Peyer's patch (tissue), 4 donors: ENCODE measurements around the gene CERK. TPM values are rescaled to one million over a fixed set of nuclear protein-coding genes. Genes with fewer than 3 reads are reported as not detected.
"Not testable (repeated sequence)": the region's sequence is repeated elsewhere in the genome, so short reads cannot be mapped to it uniquely, and the experiment has no call there.

Experiments used
- DNase-seq, 3 donors: peaks; one replicate each; pipeline ENCODE4 v3.0.0-alpha.2; 2017 to 2019
- H3K27ac ChIP-seq, 4 donors: fragments of 200-600 bp; sonication (generic); one replicate each; pipeline ENCODE4 v1.5.1; 2016 to 2019
- H3K27me3 ChIP-seq, 2 donors: fragments of 200-600 bp; sonication (generic); one replicate each; pipeline ENCODE4 v1.5.1; 2019
- H3K36me3 ChIP-seq, 3 donors: fragments of 200-600 bp; sonication (generic); one replicate each; pipeline ENCODE4 v1.5.1; 2016 to 2019
- H3K4me1 ChIP-seq, 4 donors: fragments of 200-600 bp; sonication (generic); one replicate each; pipeline ENCODE4 v1.5.1; 2016 to 2019
- H3K4me3 ChIP-seq, 4 donors: fragments of 200-600 bp; sonication (generic); 1 replicate in 3 of 4; 2 replicates in 1 of 4; pipeline ENCODE4 v1.5.1; 2016 to 2019; ENCODE audit warnings: mild to moderate bottlenecking in 1 of 4
- H3K9me3 ChIP-seq, 4 donors: fragments of 200-600 bp; sonication (generic); one replicate each; pipeline ENCODE4 v1.5.1; 2016 to 2019; ENCODE audit warnings: mild to moderate bottlenecking in 1 of 4
- CTCF ChIP-seq, 6 experiments: fragments of 450-650 bp in 4 of 6; fragments of 200-600 bp in 2 of 6; sonication (generic) in 1 of 6; IDR thresholded peaks; one replicate each; pipeline ENCODE4 v1.5.1; 2017 to 2019; ENCODE audit warnings: antibody characterized with exemption in 6 of 6, mild to moderate bottlenecking in 3 of 6, moderate library complexity in 1 of 6
- POLR2A ChIP-seq, 2 donors: fragments of 450-650 bp; IDR thresholded peaks; one replicate each; pipeline ENCODE4 v1.5.1; 2017; ENCODE audit warnings: antibody characterized with exemption in 2 of 2, mild to moderate bottlenecking in 2 of 2, moderate library complexity in 2 of 2
- total RNA-seq, 4 donors: library from RNA; depleted of rRNA; stranded (reverse); fragments of >200 nt; gene quantifications; one replicate each; pipeline ENCODE4 v1.1.0, GENCODE V29; 2016

CERK gene
- total RNA-seq = 100 to 1,000 TPM in 1 of 4 donors, 10 to 100 TPM in 3; 89.1 to 131 (median 94.7) TPM

GRCh38 chr22:46737976-46738646 lies at the start of gene CERK:
TSS of gene CERK (minus strand) at chr22:46738252. CDS start at chr22:46738148, 104 bp downstream.
- DNase-seq = peak; percentile 57 to 90 (median 89)
- H3K36me3 ChIP-seq = no peaks in the 10 kb centered on the region
- H3K27ac ChIP-seq = peak within 1 kb of the TSS; percentile 91 to 99 (median 94)
- TF ChIP-seq POLR2A (IDR thresholded peaks at IDR 0.05) = peak; percentile 40 to 74
- no peak for TF ChIP-seq CTCF (IDR thresholded peaks at IDR 0.05)
- peak within 1 kb of the TSS; percentile 85 to 100 (median 93) for H3K4me3 ChIP-seq
- H3K4me1 ChIP-seq = peaks cover 7 to 75% (median 34%) of the 10 kb centered on the region in 4 donors
- H3K9me3 ChIP-seq = no peaks in the 10 kb centered on the region
- H3K27me3 ChIP-seq = no peaks in the 10 kb centered on the region

GRCh38 chr22:46783721-46784120 lies 45.7 kb upstream of the CERK start:
- no peak overlapping the region for H3K27ac ChIP-seq
- DNase-seq = no peak
- H3K9me3 ChIP-seq = no peaks in the 10 kb centered on the region
- TF ChIP-seq CTCF (IDR thresholded peaks at IDR 0.05) (no peak), POLR2A (IDR thresholded peaks at IDR 0.05) (no peak)
- H3K4me1 ChIP-seq = no peaks in the 10 kb centered on the region
- H3K36me3 ChIP-seq = no peaks in the 10 kb centered on the region
- no peak overlapping the region for H3K4me3 ChIP-seq
- H3K27me3 ChIP-seq = no peaks in the 10 kb centered on the region

GRCh38 chr22:46782200-46782599 lies 44.1 kb upstream of the CERK start:
- not testable (repeated sequence) for H3K4me3 ChIP-seq, H3K4me1 ChIP-seq, H3K27ac ChIP-seq, H3K9me3 ChIP-seq, H3K36me3 ChIP-seq, H3K27me3 ChIP-seq
- peak in 1 of 3 donors; percentile 34 for DNase-seq

GRCh38 chr22:46781291-46781690 lies 43.2 kb upstream of the CERK start:
- Histone ChIP-seq H3K27me3 (no peaks in the 10 kb centered on the region), H3K9me3 (no peaks in the 10 kb centered on the region), H3K4me1 (peaks cover 0 to 18% (median 9%) of the 10 kb centered on the region in 4 donors), H3K27ac (no peak overlapping the region), H3K4me3 (no peak overlapping the region), H3K36me3 (no peaks in the 10 kb centered on the region)
- no peak for TF ChIP-seq CTCF (IDR thresholded peaks at IDR 0.05)
- no peak for TF ChIP-seq POLR2A (IDR thresholded peaks at IDR 0.05)
- DNase-seq = peak in 1 of 3 donors; percentile 43

- DNase-seq = no peak
- no peak overlapping the region for H3K27ac ChIP-seq
- H3K27me3 ChIP-seq = no peaks in the 10 kb centered on the region
- peaks cover 4 to 26% (median 17%) of the 10 kb centered on the region in 4 donors for H3K4me1 ChIP-seq
- no peaks in the 10 kb centered on the region for H3K9me3 ChIP-seq
- no peak for TF ChIP-seq CTCF (IDR thresholded peaks at IDR 0.05)
- no peak for TF ChIP-seq POLR2A (IDR thresholded peaks at IDR 0.05)
- H3K4me3 ChIP-seq = no peak overlapping the region
- no peaks in the 10 kb centered on the region for H3K36me3 ChIP-seq
Measured at GRCh38 chr22:46780453-46780852, 42.4 kb upstream of the CERK start.

GRCh38 chr22:46779651-46780050 lies 41.6 kb upstream of the CERK start:
- peaks cover 4 to 32% (median 25%) of the 10 kb centered on the region in 4 donors for H3K4me1 ChIP-seq
- H3K27ac ChIP-seq = no peak overlapping the region
- no peaks in the 10 kb centered on the region for H3K27me3 ChIP-seq
- H3K9me3 ChIP-seq = no peaks in the 10 kb centered on the region
- H3K4me3 ChIP-seq = no peak overlapping the region
- TF ChIP-seq POLR2A (IDR thresholded peaks at IDR 0.05) (no peak), CTCF (IDR thresholded peaks at IDR 0.05) (no peak)
- DNase-seq = no peak
- H3K36me3 ChIP-seq = no peaks in the 10 kb centered on the region
